Left renal pelvis (tissue), 4 donors: ENCODE results near the gene C1orf87. TPM values are rescaled to one million over a fixed set of nuclear protein-coding genes. Genes with fewer than 3 reads are reported as not detected.

Experiments used
- DNase-seq, 4 donors: peaks; one replicate each; pipeline ENCODE4 v3.0.0-alpha.2; 2013; ENCODE audit warnings: low read depth in 4 of 4, low spot score in 3 of 4
- polyA plus RNA-seq, 4 donors: library from polyadenylated mRNA; unstranded; fragments of 120-200 nt; gene quantifications; one replicate each; pipeline ENCODE4 v1.2.1, GENCODE V29; 2013; ENCODE audit not compliant: insufficient read length in 4 of 4

The C1orf87 gene
- polyA plus RNA-seq, 4 donors: 0.11 to 0.50 (median 0.34) TPM; not detected in 1

- no peak for DNase-seq
Measured at GRCh38 chr1:59952065-59952464, 121.5 kb downstream of the C1orf87 start.

- no peak for DNase-seq
Measured at GRCh38 chr1:59949648-59950047, 123.9 kb downstream of the C1orf87 start.

GRCh38 chr1:59948990-59949389 lies 124.6 kb downstream of the C1orf87 start:
- DNase-seq: no peak

- peak in 1 of 4 donors; percentile 50 for DNase-seq
Measured at GRCh38 chr1:59947047-59947938, 126.3 kb downstream of the C1orf87 start.

- DNase-seq: no peak
Measured at GRCh38 chr1:59945790-59946189, 127.8 kb downstream of the C1orf87 start.

Other genes with a start within 250 kb of the C1orf87 start
- 1 to 10 TPM in 3 of 4 donors, under 1 TPM in 1; 0.63 to 1.8 (median 1.4) TPM for gene CYP2J2, start 147.0 kb downstream of the C1orf87 start, polyA plus RNA-seq